ENCODE measurements around the gene PIK3C3. TPM values are rescaled to one million over a fixed set of nuclear protein-coding genes. Genes with fewer than 3 reads are reported as not detected.
"Not testable (repeated sequence)": the region's sequence is repeated elsewhere in the genome, so short reads cannot be mapped to it uniquely, and the experiment has no call there.

The PIK3C3 gene
- total RNA-seq, 1 experiment from 2014 or later = 34.9 TPM

DNA sequence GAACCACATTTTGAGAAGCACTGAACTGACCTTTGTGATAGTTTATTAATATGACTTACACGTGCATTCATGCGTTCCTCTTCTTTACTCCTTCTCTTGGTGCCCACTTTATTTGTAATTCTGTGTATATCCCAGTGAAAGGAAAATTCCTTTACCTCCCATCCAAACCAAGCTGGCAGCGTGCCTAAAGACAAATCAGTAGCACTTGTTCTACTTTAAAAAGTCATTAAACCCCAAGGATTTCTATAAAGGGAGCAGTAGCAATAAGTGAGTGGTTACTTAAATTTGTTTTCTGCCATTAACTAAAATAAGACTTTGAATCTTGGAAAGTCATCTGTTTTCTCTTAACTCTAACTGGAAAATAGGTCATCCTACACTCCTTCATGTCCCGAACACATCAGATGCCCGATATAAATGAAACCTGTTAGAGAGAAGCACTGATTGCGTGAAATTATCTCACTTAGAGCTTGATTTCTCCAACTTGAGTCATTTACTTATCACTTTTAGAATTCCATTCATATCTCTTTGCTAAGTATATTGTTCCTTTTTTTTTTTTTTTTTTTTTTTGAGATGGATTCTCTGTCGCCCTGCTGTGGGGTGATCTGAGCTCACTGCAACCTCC, 10.7 kb downstream of the PIK3C3 start:
- no peak for DNase-seq (ENCODE audit: low read depth)

GRCh38 chr18:41966943-41967342, 11.9 kb downstream of the PIK3C3 start:
- no peak for DNase-seq (ENCODE audit: low read depth)

DNA sequence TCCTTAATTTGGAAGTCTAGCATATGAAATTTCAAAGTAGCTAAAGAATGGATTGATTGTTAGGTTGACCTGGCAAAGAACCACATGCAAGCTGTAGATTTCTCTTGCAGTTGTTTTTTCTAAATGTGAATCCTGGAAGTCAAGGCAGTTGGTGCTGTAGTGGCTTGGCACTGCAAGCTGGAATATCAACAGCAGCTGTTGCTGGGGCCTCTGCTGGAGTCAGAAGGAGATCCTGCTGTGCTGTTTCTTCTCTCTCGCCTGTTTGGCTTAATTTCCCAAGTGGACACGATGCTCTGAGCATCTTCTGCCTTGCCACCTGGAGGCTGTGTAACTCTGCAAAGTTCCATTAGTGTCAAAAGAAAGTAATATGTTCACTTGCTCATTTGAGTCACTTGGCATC, 12.6 kb downstream of the PIK3C3 start:
- DNase-seq (ENCODE audit: low read depth) = no peak

DNA sequence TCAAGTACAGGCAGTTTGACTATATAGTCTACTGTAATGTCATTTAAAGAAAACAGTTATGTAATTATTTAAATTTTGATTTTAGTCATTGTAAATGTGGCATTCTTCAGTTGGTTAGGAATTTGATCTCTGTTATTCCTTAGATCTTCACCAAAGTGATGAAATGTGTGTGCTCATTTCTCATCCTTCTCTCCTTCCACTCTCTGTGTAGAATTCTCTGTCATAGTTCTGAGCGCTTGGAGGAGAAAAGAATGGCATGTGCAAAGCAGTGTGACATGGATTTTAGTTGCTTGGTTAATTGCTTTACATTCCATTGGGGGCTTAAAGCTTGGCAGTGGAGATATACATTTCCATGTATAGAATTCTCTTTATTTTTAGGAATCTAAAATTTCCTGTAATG, 14.8 kb downstream of the PIK3C3 start:
- DNase-seq (ENCODE audit: low read depth) = no peak

DNA sequence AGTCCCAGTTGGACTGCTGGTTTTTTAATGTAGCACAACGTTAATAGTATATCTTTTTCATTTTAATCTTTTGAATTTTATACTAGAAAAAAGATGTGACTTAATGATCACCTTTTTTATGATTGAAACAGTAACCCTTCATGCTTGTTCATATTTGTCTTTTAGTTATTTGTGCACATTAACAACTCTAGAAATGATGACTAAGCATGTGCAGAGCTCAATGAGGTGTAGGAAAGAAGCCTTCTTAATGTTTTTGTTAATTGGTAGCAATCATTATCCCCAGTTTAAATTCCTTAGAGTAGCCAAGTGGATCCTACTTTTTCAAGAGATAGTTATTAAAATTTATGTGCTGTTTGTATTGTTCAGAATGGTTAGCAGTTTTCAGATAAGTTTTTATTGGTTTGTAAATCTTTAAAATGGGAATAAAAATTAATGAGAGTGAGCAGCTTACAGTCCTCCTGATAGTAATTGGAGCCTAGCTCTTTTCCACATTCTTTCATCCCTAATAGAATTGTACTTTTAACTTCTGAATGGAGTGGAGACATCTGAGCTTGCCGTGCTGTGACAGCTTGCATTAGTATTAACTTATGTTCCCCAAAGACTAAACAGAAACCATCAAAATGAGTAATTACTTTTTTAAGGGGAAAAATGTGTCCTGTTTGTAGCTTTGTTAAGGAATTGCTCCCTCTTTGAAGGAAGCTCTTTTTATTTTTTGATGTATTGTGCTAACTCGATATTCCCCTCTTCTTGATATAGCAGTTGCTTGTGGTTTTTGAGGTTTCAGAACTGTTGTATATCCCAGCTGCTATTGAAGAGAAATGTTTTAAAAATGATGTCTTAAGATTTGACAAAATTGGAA, 17.3 kb downstream of the PIK3C3 start:
- no peak for DNase-seq (ENCODE audit: low read depth)

DNA sequence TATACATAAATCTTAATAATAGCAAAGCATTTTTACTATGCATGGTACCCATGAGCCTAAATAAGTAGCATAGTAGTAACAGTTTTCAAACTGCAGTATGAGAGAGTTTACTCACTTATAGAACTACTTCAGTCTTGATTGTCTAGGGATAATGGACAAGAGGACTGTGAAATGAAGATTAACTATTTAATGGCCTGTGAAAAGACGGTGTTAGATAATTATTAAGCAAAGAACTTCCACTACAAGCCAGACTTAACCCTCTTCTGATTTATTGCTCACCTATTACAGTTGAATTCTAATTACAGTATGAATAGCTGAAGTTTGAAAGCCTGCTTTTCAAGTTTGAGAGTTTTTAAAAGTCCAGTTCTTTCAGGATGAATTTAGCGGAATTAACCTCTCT, 18.9 kb downstream of the PIK3C3 start:
- DNase-seq (ENCODE audit: low read depth) = no peak

DNA sequence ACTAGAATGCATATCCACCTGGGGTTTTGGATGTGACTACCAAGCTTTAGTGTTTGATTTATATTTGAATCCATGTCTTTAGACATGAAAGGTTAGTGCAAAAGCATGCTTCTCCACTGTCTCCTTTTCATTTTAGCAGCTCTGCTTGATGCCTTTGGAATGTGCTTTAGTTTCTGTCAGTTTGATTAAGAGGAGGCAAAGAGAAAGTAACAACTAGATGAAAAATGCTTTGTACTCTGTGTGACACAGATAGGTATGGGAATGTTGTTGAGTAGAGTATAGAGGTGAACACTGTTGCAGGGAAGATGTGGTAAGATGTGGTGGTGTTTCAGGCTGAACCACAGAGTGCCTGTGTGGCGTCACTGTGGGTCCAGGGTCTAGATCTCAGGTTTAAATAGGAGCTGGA, 19.8 kb downstream of the PIK3C3 start:
- DNase-seq (ENCODE audit: low read depth) = no peak

- no peak for DNase-seq (ENCODE audit: low read depth)
These were observed 20.2 kb downstream of the PIK3C3 start for GRCh38 chr18:41975284-41975683.

DNA sequence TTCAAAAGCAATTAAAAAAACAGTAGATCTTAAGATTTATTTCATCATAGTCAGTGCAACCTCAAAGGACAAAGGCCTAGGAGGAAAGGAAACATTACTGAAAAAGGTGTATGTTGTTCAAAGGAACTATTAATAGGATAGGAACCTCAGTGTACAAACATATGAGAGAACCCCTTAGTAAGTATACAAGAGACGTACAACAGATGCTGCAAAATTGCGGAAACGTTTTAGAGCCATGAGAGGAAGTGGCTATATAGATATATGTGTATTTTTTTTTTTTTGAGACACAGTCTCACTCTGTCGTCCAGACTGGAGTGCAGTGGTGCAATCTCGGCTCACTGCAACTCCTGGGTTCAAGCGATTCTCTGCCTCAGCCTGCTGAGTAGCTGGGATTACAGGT, 22.2 kb downstream of the PIK3C3 start:
- DNase-seq (ENCODE audit: low read depth) = no peak

DNA sequence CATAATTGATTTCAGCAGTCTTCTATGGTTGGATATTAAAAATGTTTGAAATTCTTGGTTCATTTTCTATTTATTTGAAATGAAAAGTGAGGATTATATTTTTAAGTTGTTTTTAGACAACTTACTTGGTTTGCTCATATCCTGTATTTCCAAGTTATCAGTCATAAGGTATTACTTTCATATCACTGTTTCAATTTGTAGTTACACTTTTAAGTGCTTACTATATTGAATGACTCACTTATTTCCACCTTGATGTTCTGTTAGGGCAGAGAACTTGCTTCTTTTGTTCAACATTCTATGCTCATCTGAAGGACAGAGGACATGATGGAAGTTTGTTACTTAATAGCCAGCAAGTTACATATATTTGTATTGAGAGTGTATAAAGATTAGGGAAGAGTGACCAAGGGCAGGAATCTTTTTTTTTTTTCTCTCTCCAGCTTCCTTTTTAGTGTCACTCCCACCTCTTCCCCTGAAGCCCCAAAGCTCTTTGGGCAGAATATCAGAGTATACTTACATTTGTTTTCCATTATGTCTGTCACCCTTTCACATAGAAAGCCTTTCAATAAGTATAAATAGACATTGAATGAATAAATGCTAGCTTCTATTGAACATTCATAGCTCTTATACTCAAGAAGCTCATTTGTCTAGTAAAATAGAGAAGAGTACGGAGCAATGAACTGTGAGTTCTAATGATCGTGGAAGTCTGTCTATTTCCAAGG, 28.1 kb downstream of the PIK3C3 start:
- no peak for DNase-seq (ENCODE audit: low read depth)

DNA sequence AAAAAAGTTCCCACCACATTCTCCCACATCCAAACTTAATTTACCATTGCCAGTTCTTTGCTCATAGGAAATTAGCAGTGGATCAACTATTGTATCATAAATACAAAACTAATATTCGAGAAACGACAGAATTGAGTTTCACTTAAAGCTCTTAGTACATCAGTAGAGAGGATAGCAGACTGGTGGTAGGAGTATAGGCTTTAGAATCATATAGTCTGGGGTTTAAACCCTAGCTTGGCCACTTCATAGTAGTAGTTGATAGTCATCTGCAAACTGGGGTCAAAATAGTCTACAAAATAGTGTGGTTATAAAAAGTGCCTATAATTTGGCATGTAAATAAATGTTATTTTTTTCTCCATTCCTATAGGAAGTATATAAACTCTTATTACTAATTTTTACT, 30.9 kb downstream of the PIK3C3 start:
- DNase-seq (ENCODE audit: low read depth) = no peak

- no peak for DNase-seq (ENCODE audit: low read depth)
These were observed 34.5 kb downstream of the PIK3C3 start for GRCh38 chr18:41989508-41989907.

GRCh38 chr18:41992066-41992465, 37.0 kb downstream of the PIK3C3 start:
- no peak for DNase-seq (ENCODE audit: low read depth)

GRCh38 chr18:41992703-41993102, 37.7 kb downstream of the PIK3C3 start:
- DNase-seq (ENCODE audit: low read depth) = no peak

GRCh38 chr18:41993151-41993550, 38.1 kb downstream of the PIK3C3 start:
- DNase-seq (ENCODE audit: low read depth) = no peak

DNA sequence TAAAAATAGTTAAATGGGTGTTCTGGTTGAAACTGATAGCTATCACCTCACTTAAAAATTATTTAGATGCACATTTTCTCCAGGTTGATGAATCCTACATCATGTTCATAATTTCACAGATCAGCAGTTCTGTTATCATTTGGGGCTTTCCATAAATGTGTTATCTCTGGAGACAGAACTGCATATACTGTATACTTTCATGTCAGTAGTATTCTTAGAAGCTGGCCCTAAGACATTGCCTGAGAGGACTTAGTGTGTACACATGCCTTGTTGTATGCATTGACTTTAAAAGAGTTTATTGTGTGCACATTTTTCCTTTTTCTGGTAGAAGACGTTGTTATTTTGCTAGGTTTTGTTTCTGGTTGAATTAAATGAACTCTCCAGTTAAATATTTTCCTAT, 41.0 kb downstream of the PIK3C3 start:
- DNase-seq (ENCODE audit: low read depth) = no peak

DNA sequence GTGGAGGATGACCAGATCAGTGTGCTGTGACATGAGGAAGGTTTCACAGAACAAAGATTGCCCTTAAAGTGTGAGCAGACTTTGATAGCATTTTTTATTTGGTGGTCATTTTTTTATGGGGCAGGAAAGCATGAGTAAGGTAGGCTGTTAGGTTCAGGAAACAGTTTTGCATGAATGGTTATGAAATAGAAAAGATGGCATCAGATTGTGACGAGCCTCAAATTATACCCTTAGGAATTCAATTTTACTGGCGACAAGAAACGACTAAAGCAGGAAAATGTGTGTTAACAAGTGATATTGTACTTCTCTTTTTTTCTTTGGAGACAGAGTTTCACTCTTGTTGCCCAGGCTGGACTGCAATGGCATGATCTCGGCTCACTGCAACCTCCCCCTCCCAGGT, 44.7 kb downstream of the PIK3C3 start:
- no peak for DNase-seq (ENCODE audit: low read depth)

- DNase-seq (ENCODE audit: low read depth) = no peak
These were observed 46.8 kb downstream of the PIK3C3 start for GRCh38 chr18:42001801-42002200.

DNA sequence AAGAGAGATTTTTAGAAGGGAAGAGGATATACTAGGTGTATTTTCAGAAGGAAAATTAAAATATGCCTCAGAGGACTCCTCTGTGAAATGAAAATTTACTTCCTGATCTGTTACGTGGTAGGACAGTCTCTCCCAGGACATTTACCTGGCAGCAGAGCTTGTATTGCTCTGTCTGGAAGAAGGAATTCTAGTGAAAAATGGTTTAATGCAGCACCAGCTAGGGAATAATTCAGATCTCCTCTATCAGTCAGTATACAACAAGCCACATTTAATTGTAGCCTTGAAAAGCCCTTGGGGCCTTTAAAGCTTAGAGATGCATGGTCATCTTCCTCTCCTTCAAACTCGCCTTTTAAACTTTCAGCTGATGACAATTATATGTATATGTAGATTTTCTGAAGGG, 49.6 kb downstream of the PIK3C3 start:
- DNase-seq (ENCODE audit: low read depth) = no peak

- DNase-seq (ENCODE audit: low read depth) = no peak
These were observed 50.7 kb downstream of the PIK3C3 start for GRCh38 chr18:42005782-42006181.

- not testable (repeated sequence) for DNase-seq (ENCODE audit: low read depth)
These were observed 54.4 kb downstream of the PIK3C3 start for GRCh38 chr18:42009457-42009856.

GRCh38 chr18:42011053-42011452, 56.0 kb downstream of the PIK3C3 start:
- DNase-seq (ENCODE audit: low read depth) = no peak

DNA sequence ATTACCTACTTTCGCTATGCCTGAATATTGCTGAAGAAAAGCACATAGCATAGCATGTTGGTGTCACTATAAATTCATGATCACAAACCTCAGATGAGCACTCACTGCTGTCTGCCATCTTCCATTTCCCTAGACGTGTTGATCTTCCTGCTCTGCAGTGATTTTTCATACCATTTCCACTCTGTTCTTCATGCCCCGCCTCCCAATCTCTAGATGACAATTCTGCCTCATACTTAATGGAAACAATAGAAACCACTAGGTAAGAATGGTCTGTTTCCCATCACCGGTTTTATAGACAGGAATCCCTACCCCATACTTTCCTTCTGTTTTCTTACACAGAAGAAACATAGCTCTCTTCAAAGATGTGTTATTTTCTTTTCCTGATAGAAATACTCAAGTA, 63.8 kb downstream of the PIK3C3 start:
- DNase-seq (ENCODE audit: low read depth) = no peak

All from Daoy (cell line).